ENCODE measurements around the gene OR5H6.

DNA sequence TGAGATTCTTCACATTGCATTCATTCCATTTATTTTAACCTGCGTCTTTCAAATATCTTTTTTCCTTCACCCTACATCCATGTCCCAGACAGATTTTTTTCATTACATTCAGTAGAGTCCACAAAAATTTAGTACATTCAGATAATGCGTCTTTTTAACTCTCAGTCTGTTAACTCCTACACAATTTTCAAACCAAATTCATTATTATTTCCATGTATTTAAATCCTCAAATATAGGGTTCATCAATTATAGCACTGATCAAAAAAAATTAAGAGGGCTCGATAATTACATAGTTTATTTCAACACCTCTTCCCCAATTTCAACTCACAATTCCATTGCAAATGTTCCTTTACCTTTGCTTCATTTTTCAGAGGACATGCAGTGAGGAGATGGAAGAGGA, at the start of gene OR5H6:
- TF ChIP-seq, protein P1, sequence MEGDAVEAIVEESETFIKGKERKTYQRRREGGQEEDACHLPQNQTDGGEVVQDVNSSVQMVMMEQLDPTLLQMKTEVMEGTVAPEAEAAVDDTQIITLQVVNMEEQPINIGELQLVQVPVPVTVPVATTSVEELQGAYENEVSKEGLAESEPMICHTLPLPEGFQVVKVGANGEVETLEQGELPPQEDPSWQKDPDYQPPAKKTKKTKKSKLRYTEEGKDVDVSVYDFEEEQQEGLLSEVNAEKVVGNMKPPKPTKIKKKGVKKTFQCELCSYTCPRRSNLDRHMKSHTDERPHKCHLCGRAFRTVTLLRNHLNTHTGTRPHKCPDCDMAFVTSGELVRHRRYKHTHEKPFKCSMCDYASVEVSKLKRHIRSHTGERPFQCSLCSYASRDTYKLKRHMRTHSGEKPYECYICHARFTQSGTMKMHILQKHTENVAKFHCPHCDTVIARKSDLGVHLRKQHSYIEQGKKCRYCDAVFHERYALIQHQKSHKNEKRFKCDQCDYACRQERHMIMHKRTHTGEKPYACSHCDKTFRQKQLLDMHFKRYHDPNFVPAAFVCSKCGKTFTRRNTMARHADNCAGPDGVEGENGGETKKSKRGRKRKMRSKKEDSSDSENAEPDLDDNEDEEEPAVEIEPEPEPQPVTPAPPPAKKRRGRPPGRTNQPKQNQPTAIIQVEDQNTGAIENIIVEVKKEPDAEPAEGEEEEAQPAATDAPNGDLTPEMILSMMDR (IDR thresholded peaks at IDR 0.05): no peak
- TF ChIP-seq POLR2A (IDR thresholded peaks at IDR 0.05): no peak
